ENCODE measurements around the gene JAZF1. TPM values are rescaled to one million over a fixed set of nuclear protein-coding genes. Genes with fewer than 3 reads are reported as not detected.

Gene JAZF1
- total and polyA plus RNA-seq, 4 donors, result 13.5 to 38.8 (median 21.3) TPM

DNA sequence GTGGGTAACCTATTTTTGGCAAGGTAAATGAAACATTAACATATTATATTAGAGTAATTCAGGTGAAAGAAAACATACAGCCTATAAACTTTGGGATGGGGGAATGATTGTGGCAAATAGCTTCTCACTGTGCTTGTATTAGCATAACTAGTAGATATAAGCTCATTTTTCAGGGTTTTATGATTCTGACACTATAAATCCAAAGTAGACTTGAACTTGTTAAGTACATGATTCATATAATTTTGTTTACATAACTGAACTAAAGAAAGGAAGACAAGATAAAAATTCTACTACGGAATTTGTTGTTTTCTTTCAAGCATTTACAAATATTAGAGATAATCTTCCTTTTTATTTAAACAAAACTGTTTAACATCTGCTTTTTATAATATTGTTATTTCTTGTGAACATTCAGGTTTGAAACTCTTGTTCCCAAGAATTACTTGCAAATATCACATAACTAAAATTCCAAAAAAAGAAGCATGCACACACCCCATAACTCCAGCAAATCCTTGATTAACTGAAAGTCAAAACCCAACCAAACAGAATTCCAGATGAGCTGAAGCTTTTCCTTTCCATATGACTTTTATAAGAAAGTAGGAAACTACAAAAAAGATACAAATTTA, 142.3 kb downstream of the JAZF1 start:
- no peak for ATAC-seq (ENCODE audit: low FRiP score)
- Histone ChIP-seq H3K27me3 (ENCODE audit: control insufficient read depth in 1 of 2, insufficient read depth in 2 of 2, low read length in 1 of 2) (no peaks in the 10 kb centered on the region), H3K36me3 (ENCODE audit: control insufficient read depth in 1 of 2, insufficient read depth in 2 of 2, low read length in 1 of 2) (no peaks in the 10 kb centered on the region), H3K27ac (ENCODE audit: low read depth in 1 of 2, low read length in 2 of 2) (no peak overlapping the region), H3K9me3 (ENCODE audit: control insufficient read depth, low read length) (no peaks in the 10 kb centered on the region), H3K4me1 (ENCODE audit: control insufficient read depth in 1 of 2, insufficient read depth in 2 of 2, low read length in 2 of 2) (no peaks in the 10 kb centered on the region), H3K4me3 (ENCODE audit: low read length in 2 of 2) (no peak overlapping the region)
- 53 to 68% methylated on average over 1 of the region's 1 CpG for WGBS, 2 donors
- DNase-seq, result no peak
- intact Hi-C loops (cut with DNase I), result loop anchor here in 1 of 2 donors (5.0 kb wide), 1 partner anchor 44 kb away; no protein-coding TSS in a partner anchor

DNA sequence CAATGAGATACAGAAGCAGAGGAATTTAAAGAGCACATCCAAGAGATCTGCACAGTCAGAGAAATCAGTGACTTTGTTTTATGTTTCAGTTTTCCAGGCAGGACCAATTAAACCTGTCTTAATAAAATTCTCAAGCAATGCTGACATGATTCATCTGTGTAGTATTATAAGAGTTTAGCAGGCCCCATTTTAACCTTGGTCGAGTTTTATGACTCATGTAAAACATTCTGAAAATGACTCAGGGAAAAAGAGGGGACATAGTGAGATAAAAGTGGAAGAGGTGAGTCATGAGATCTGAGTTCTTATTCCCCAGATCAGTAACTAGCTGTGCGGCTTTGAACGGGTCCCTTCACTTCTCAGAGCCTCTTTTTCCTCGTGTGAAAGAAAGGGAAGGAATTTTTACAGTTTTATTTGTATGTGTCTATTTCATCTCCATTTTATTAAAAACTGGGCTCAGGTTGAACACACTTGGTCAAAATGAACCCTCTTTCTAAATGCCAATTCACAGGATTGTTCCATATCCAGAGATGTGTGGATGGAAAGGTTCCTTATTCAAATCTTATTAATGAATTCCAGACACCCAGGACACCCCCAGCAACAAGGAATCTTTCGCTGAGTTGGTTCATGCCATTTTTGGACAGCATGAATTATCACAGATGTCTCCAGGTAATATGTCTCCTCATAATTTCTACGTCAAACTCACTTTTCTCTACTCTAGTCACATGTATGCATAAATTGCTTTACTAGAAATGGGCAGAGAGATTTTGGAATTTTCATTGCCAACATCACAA, 143.2 kb downstream of the JAZF1 start:
- no peaks in the 10 kb centered on the region for H3K4me1 ChIP-seq (ENCODE audit: control insufficient read depth in 1 of 2, insufficient read depth in 2 of 2, low read length in 2 of 2)

DNA sequence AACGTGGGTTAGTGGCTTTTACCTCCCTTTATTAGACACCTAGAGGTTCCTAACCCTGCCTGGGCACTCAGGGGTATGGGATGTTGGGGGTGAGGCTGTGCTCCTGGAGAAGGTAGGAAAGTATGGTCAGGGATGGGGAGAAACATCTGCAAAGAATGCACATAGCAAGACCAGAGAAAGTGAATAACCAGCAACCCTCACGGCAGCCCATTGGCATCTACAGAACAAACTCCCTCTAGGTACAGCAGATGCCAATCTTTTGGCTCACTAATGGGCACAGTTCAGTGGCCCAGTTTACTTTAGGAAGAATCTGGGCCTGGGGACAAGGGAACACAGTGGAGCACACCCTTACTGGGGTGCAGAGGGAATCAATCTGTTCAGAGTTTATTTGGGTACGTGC, 143.9 kb downstream of the JAZF1 start:
- no peaks in the 10 kb centered on the region for H3K4me1 ChIP-seq (ENCODE audit: control insufficient read depth in 1 of 2, insufficient read depth in 2 of 2, low read length in 2 of 2)
- ATAC-seq (ENCODE audit: low FRiP score) (peak; percentile 22), DNase-seq (no peak)
- peak overlapping the region; percentile 46 to 61 for H3K27ac ChIP-seq (ENCODE audit: low read depth in 1 of 2, low read length in 2 of 2)
- no peak overlapping the region for H3K4me3 ChIP-seq (ENCODE audit: low read length in 2 of 2)
- intact Hi-C loops (cut with DNase I), result loop anchor here in 1 of 2 donors (5.0 kb wide), 1 partner anchor 46 kb away; no protein-coding TSS in a partner anchor
- no peaks in the 10 kb centered on the region for H3K36me3 ChIP-seq (ENCODE audit: control insufficient read depth in 1 of 2, insufficient read depth in 2 of 2, low read length in 1 of 2)
- no peaks in the 10 kb centered on the region for H3K27me3 ChIP-seq (ENCODE audit: control insufficient read depth in 1 of 2, insufficient read depth in 2 of 2, low read length in 1 of 2)
- 32% methylated on average over 3 of the region's 3 CpGs for WGBS, 2 donors
- H3K9me3 ChIP-seq (ENCODE audit: control insufficient read depth, low read length), result no peaks in the 10 kb centered on the region

More for the DNA sequence above, 143.2 kb downstream of the JAZF1 start:
- Histone ChIP-seq H3K9me3 (ENCODE audit: control insufficient read depth, low read length) (no peaks in the 10 kb centered on the region), H3K4me3 (ENCODE audit: low read length in 2 of 2) (no peak overlapping the region), H3K27me3 (ENCODE audit: control insufficient read depth in 1 of 2, insufficient read depth in 2 of 2, low read length in 1 of 2) (no peaks in the 10 kb centered on the region), H3K36me3 (ENCODE audit: control insufficient read depth in 1 of 2, insufficient read depth in 2 of 2, low read length in 1 of 2) (no peaks in the 10 kb centered on the region), H3K27ac (ENCODE audit: low read depth in 1 of 2, low read length in 2 of 2) (peak overlapping the region; percentile 51 to 59)
- ATAC-seq (ENCODE audit: low FRiP score), result peak; percentile 85
- no peak for DNase-seq
- 36 to 39% methylated on average over 6 of the region's 6 CpGs for WGBS, 2 donors
- intact Hi-C loops (cut with DNase I), result loop anchor here in 1 of 2 donors (5.0 kb wide), 1 partner anchor 45 kb away; no protein-coding TSS in a partner anchor

DNA sequence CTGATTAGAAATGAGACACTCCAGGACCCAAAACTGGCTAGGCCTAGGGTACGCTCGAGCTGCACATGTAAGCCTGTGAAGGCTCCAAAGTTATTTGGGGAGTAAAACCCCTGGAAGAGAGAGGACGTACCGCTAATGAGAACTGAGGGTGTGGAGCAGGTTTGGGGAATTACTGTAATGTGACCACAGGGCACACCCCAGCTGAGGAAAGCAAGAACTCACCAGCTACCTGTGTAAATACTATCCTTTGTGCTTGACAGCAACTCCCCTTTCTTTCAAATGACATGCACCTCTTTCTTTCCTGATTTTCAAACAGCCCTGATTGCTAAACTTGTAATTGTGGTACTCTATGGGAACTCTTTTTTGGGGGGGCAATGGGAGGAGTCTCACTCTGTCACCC, 147.2 kb downstream of the JAZF1 start:
- Histone ChIP-seq H3K36me3 (ENCODE audit: control insufficient read depth in 1 of 2, insufficient read depth in 2 of 2, low read length in 1 of 2) (no peaks in the 10 kb centered on the region), H3K9me3 (ENCODE audit: control insufficient read depth, low read length) (no peaks in the 10 kb centered on the region), H3K27me3 (ENCODE audit: control insufficient read depth in 1 of 2, insufficient read depth in 2 of 2, low read length in 1 of 2) (no peaks in the 10 kb centered on the region), H3K4me3 (ENCODE audit: low read length in 2 of 2) (no peak overlapping the region), H3K27ac (ENCODE audit: low read depth in 1 of 2, low read length in 2 of 2) (no peak overlapping the region), H3K4me1 (ENCODE audit: control insufficient read depth in 1 of 2, insufficient read depth in 2 of 2, low read length in 2 of 2) (no peaks in the 10 kb centered on the region)
- intact Hi-C loops (cut with DNase I), result no loop called here
- ATAC-seq (ENCODE audit: low FRiP score) (no peak), DNase-seq (no peak)
- 87 to 97% methylated on average over 4 of the region's 4 CpGs for WGBS, 2 donors

DNA sequence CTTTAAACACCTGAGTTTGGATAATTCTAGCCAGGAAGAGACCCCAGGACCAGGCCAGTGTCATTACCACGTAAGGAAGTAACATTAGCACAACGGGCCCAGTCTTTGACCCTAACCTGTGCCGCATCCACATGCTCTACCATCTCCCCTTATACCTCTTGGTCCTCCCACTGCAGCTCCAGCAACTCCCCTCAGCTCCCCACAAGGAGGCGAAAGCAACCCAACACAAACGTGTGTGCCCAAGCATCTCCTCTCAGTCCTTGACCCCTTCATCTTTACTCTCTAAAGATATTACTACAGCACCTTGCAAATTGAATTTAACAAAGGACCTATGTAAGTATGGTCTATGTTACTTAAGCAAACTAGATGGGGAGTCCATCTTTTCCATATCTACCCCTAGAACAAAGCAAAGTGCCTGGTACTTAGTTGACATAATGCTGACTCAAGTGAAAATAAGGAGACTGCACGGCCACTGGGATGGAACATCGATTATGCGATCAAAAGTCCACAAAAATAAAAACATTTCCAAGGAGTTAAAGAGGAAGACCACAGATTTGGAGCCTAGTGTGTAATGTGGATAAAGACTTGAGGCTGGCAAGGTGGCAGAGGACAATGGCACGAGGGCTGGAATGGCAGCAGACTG, 147.7 kb downstream of the JAZF1 start:
- WGBS, 2 donors, result 91% methylated on average over 9 of the region's 9 CpGs
- Histone ChIP-seq H3K4me3 (ENCODE audit: low read length in 2 of 2) (no peak overlapping the region), H3K27me3 (ENCODE audit: control insufficient read depth in 1 of 2, insufficient read depth in 2 of 2, low read length in 1 of 2) (no peaks in the 10 kb centered on the region), H3K4me1 (ENCODE audit: control insufficient read depth in 1 of 2, insufficient read depth in 2 of 2, low read length in 2 of 2) (no peaks in the 10 kb centered on the region), H3K9me3 (ENCODE audit: control insufficient read depth, low read length) (no peaks in the 10 kb centered on the region), H3K27ac (ENCODE audit: low read depth in 1 of 2, low read length in 2 of 2) (no peak overlapping the region), H3K36me3 (ENCODE audit: control insufficient read depth in 1 of 2, insufficient read depth in 2 of 2, low read length in 1 of 2) (no peaks in the 10 kb centered on the region)
- no peak for ATAC-seq (ENCODE audit: low FRiP score)
- no peak for DNase-seq
- intact Hi-C loops (cut with DNase I), result no loop called here

DNA sequence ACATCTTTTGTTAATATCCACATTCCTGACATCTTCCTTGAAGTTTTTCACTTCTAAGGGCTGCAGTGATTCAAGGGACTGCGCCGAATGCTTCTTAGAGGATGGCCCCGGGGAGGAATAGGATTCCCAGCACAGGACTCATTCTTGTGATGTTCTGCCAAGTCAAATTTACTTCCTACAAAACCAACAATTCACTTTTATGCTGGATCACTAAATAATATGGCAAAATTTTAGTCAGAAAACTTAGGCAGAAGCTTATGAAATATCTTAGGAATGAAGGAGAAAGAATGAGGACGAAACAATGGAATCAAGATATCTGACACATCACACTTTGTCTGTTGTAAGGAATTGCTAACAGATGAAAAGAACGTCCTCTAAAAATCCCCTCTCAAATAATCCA, 151.5 kb downstream of the JAZF1 start:
- no peaks in the 10 kb centered on the region for H3K36me3 ChIP-seq (ENCODE audit: control insufficient read depth in 1 of 2, insufficient read depth in 2 of 2, low read length in 1 of 2)
- intact Hi-C loops (cut with DNase I), result loop anchor here in 1 of 2 donors (10.0 kb wide), 1 partner anchor 284 kb away; the partner anchor contains the start of gene TAX1BP1
- H3K27ac ChIP-seq (ENCODE audit: low read depth in 1 of 2, low read length in 2 of 2), result no peak overlapping the region
- no peaks in the 10 kb centered on the region for H3K4me1 ChIP-seq (ENCODE audit: control insufficient read depth in 1 of 2, insufficient read depth in 2 of 2, low read length in 2 of 2)
- DNase-seq (no peak), ATAC-seq (ENCODE audit: low FRiP score) (no peak)
- no peaks in the 10 kb centered on the region for H3K27me3 ChIP-seq (ENCODE audit: control insufficient read depth in 1 of 2, insufficient read depth in 2 of 2, low read length in 1 of 2)
- whole genome bisulfite sequencing, 2 donors, result 88 to 93% methylated on average over 5 of the region's 5 CpGs
- no peaks in the 10 kb centered on the region for H3K9me3 ChIP-seq (ENCODE audit: control insufficient read depth, low read length)
- no peak overlapping the region for H3K4me3 ChIP-seq (ENCODE audit: low read length in 2 of 2)

DNA sequence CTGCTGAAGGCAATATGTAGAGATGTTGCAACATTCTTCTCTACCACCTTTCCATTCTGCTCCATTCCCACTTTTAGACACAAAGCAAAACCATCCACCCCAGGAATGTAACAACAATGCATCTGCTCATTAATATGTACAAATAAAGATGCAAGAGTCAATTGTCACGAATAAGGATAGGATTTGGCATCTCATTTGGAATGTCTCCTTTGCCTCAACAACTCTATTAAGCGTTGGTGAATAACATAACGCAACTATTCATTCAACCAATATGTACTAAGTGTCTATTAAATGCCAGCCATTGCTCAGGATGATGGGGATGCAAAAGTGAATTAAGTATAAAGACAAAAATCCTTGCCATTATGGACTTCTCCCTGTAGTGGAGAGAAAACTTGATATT, 152.1 kb downstream of the JAZF1 start:
- Histone ChIP-seq H3K4me3 (ENCODE audit: low read length in 2 of 2) (no peak overlapping the region), H3K27ac (ENCODE audit: low read depth in 1 of 2, low read length in 2 of 2) (no peak overlapping the region), H3K36me3 (ENCODE audit: control insufficient read depth in 1 of 2, insufficient read depth in 2 of 2, low read length in 1 of 2) (no peaks in the 10 kb centered on the region), H3K4me1 (ENCODE audit: control insufficient read depth in 1 of 2, insufficient read depth in 2 of 2, low read length in 2 of 2) (no peaks in the 10 kb centered on the region), H3K27me3 (ENCODE audit: control insufficient read depth in 1 of 2, insufficient read depth in 2 of 2, low read length in 1 of 2) (no peaks in the 10 kb centered on the region), H3K9me3 (ENCODE audit: control insufficient read depth, low read length) (no peaks in the 10 kb centered on the region)
- DNase-seq (no peak), ATAC-seq (ENCODE audit: low FRiP score) (no peak)
- 97 to 99% methylated on average over 3 of the region's 3 CpGs for WGBS, 2 donors
- intact Hi-C loops (cut with DNase I), result loop anchor here in 1 of 2 donors (10.0 kb wide), 1 partner anchor 284 kb away; the partner anchor contains the start of gene TAX1BP1

DNA sequence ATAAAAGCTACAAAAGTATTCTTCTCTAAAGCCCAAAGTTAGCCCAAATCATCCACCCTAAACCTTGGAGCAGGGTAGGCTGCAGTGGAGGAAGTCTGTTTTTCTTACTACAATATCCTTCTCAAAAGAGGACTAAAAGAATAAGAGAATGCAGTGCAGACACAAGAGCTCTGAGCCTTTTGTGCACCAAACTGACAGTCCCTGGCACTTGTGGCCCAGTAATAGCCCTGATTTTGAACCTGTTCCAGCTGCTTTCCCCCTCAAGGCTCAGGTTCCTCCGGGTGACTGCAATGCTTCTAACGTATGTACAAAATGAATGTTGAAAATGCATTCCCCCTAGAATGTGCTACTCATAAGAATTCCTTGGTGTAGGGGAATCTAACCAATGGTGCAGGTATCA, 154.4 kb downstream of the JAZF1 start:
- Histone ChIP-seq H3K4me3 (ENCODE audit: low read length in 2 of 2) (no peak overlapping the region), H3K27ac (ENCODE audit: low read depth in 1 of 2, low read length in 2 of 2) (no peak overlapping the region), H3K9me3 (ENCODE audit: control insufficient read depth, low read length) (no peaks in the 10 kb centered on the region), H3K27me3 (ENCODE audit: control insufficient read depth in 1 of 2, insufficient read depth in 2 of 2, low read length in 1 of 2) (no peaks in the 10 kb centered on the region), H3K36me3 (ENCODE audit: control insufficient read depth in 1 of 2, insufficient read depth in 2 of 2, low read length in 1 of 2) (no peaks in the 10 kb centered on the region), H3K4me1 (ENCODE audit: control insufficient read depth in 1 of 2, insufficient read depth in 2 of 2, low read length in 2 of 2) (no peaks in the 10 kb centered on the region)
- ATAC-seq (ENCODE audit: low FRiP score) (no peak), DNase-seq (no peak)
- 65 to 75% methylated on average over 2 of the region's 2 CpGs for WGBS, 2 donors
- intact Hi-C loops (cut with DNase I), result loop anchor here in 1 of 2 donors (10.0 kb wide), 1 partner anchor 281 kb away; the partner anchor contains the start of gene TAX1BP1

Measured in aorta (tissue), 5 donors.